Epithelial cell of prostate (primary cell): Measurements from ENCODE around the gene ENTPD7.
"Not testable (repeated sequence)": the region's sequence is repeated elsewhere in the genome, so short reads cannot be mapped to it uniquely, and the experiment has no call there.

Source experiments
- DNase-seq: peaks from one replicate; pipeline ENCODE4 v3.0.0-alpha.2; 2011; ENCODE audit warnings: low read depth, low spot score
- H3K27ac ChIP-seq: fragments of 450-650 bp; 2 replicates; pipeline ENCODE4 v1.5.1; 2017; ENCODE audit warnings: mild to moderate bottlenecking

ENTPD7 gene

DNA sequence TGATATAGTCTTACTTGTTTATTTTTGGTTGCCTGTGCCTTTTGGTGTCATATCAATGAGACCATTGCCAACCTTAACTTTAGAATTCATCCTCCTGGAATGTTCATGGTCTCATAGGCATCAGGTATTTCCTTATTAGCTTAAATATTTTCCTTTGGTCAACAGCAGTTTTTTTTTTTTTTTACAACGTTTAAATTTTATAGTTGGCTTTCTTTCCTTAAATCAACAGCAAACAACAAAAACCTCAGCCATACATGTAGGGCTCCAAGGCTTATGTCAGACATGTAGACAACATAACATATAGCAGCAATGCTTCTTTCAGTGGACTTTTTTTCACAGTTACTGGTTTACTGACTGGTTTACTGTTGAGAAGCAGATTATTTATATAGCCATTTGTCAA is 22.7 kb downstream of the ENTPD7 start:
- H3K27ac ChIP-seq: peak overlapping the region; percentile 55
- no peak for DNase-seq

DNA sequence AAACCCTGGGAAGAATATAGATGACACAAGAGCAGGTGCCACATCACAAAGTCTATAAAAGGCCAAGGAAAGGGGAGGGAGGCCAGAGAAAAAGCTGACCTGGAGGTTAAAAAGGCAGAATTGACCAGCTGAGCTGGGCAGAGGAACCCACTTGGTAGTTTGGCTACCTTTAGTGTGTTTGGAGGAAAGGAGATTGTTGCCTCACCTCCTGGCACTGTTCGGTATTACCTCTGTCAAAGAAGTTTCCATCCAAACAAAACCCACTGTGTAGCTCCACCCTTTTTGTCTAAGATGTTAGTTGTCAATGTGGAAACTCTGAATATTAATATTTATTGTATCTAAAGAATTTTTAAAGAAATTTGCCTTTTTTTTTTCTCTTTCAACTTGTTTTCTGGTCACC is 23.4 kb downstream of the ENTPD7 start:
- peak overlapping the region; percentile 55 for H3K27ac ChIP-seq
- no peak for DNase-seq

DNA sequence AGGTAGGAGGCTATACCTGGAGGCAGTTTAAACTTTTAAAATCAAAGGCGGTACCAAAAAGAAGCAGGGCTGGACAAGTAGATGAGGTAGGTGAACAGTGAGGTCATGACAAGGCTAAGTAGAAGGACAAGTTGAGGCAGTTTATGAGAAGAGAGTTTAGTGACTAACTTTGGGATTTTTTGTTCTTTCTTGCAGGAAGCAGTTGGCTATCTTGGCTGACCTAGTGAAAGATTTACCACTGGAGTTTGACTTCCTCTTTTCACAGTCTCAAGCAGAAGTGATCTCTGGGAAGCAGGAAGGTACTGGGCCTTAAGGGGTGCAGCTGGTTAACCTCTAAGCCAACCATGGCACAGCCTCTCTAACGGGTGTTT is 26.3 kb downstream of the ENTPD7 start:
- H3K27ac ChIP-seq: peak overlapping the region; percentile 79
- DNase-seq: peak; percentile 86

DNA sequence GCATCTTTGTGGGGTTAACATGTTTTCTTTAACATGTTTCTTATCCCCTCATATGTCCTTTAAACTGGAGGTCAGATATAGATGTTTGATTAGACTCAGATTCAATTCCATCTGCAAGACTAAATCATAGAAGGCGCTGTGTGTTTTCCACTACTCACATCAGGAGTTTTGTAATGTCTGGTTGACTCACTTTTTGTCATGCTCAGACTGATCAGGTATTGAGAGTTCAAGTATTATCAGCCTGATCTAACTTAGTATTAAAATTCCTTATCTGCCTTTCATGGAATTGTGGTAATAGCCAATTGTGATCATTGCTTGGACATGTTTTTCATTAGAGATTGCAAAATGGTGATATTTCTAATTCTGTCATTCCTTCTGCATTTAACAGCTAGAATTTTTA is 30.2 kb downstream of the ENTPD7 start:
- no peak for DNase-seq
- peak overlapping the region; percentile 10 for H3K27ac ChIP-seq

DNA sequence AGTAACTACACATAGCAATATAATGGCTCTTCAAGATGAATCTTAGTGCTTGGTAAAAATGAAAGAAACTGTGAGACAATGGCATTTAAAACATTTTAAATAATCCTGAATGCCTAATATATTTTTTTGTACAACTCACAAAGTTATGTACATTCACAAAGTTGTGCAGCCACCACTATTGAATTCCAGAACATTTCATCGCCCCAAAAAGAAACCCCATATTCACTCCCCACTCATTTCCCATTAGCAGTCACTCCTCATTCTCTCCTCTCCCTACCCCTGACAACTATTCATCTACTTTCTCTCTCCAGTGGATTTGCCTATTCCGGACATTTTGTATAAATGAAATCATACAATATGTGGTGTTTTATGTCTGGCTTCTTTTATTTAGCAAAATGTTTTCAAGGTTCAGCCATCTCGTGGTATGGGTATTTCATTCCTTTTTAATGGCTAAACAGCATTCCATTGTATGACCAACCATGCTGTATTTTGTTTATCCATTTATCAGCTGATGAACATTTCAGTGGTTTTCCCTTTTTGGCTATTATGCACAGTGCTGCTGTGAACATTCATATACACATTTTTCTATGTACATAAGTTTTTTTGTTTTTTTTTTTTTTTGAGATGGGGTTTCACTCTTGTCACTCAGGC is 34.7 kb downstream of the ENTPD7 start:
- no peak overlapping the region for H3K27ac ChIP-seq

DNA sequence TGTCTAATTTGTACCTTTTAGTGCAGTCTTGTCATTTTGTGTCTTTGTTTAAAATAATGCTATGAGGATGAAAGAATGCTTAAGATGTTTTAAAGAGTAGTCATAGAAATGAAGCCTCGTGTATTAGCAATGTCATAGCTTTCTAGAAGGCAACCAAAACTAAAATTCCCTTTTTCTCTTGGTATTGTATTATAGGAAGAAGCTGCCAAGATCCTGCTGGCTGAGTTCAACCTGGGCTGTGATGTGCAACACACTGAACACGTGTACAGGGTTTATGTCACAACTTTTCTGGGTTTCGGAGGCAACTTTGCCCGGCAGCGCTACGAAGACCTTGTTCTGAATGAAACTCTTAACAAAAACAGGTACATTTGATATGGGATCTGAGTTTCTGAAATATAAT is 36.5 kb downstream of the ENTPD7 start:
- no peak for DNase-seq
- no peak overlapping the region for H3K27ac ChIP-seq

More for the DNA sequence above, 34.7 kb downstream of the ENTPD7 start:
- DNase-seq: no peak

DNA sequence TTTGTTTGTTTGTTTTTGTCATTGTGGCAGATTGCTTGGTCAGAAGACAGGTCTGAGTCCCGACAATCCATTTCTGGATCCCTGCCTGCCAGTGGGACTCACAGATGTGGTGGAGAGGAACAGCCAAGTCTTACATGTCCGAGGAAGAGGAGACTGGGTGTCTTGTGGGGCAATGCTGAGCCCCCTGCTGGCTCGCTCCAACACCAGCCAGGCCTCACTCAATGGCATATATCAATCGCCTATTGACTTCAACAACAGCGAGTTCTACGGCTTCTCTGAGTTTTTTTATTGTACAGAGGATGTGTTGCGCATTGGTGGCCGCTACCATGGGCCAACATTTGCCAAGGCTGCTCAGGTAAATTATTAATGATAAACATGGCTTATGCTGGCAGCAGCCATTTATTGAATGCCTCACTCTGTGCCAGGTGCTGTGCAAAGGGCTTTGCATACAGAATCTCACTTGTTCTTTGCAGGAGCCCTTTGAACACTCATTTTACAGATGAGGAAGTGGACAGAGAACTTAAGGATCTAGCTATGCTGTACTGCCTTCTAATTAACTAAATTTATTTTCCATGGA is 39.3 kb downstream of the ENTPD7 start:
- no peak overlapping the region for H3K27ac ChIP-seq
- DNase-seq: no peak

DNA sequence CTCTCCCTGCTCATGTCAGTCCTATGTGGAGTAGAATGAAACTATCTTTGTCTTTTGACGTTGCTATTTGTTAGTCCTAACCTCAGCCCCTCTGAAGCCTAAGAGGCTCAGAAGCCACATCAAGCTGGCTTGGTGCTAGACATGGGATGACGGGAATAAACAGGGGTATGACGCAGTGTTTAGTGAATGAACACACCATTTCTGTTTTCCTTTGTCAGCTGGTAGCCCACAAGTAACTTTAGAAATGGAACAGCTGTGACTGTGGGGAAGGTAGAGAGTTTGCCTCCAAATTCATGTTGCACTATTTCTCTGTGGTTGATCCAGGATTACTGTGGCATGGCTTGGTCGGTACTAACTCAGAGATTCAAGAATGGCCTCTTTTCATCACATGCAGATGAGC is 41.3 kb downstream of the ENTPD7 start:
- no peak overlapping the region for H3K27ac ChIP-seq
- DNase-seq: no peak

DNA sequence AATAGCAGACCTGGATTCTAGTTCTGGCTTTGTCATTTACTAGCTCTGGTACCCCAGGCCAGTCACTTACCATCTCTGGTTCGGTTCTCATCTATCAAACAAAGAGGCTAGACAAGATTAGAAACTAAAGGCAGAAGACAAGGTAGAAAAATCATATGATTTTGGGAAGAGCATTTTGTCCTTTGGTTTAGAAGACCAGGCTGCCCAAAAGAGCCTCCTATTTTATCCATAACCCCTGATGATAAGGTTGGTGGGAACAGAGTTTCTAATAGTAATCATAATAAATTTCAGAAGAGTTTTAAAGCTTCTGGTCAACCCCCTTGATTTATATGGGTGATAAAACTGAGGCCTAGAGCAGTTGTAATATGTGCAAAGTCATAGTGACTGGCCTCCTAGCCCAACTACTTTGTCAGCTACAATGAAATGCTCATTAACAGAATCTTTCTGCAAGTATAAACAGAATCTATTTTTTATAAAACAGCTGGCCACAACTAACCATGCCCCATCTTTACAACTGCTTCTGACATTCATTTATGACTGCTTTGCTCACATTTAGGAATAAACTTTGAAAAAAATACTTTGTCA is 49.2 kb downstream of the ENTPD7 start:
- DNase-seq: no peak
- peak overlapping the region; percentile 8 for H3K27ac ChIP-seq

DNA sequence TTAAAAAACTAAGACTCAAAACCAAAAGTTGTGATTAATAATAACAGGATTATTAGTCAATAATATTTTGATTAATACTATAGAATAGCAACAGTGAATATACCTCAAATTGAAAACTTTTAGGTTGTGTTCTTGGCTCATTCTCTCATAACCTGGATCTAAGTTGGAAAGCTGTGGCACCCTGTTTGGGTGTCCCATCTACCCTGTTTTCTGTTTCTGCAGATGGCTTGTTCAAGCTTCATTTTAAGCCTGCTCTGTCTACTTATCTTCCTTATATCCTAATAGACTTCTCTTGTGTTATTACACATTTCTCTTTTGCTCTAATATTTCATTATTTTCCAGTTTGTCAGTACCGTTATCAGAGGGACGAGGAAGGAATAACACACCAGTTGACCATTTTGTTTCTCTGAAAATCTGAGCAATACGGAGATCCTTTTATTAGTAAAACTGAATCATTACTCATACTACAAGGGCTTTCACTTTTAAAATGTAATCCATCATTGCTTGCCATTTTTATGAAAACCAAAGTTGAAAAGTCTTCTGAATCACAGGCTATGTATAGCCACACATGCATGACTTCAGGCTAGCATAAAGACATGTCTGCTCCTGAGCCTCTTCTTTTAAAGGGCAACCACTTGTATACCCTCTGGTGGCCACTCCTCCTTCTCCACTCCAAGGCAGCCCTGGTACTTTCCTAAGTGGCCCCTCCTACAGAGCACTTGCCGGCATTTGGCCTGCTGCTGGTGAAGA is 50.3 kb downstream of the ENTPD7 start:
- DNase-seq: peak; percentile 45
- H3K27ac ChIP-seq: peak overlapping the region; percentile 8

DNA sequence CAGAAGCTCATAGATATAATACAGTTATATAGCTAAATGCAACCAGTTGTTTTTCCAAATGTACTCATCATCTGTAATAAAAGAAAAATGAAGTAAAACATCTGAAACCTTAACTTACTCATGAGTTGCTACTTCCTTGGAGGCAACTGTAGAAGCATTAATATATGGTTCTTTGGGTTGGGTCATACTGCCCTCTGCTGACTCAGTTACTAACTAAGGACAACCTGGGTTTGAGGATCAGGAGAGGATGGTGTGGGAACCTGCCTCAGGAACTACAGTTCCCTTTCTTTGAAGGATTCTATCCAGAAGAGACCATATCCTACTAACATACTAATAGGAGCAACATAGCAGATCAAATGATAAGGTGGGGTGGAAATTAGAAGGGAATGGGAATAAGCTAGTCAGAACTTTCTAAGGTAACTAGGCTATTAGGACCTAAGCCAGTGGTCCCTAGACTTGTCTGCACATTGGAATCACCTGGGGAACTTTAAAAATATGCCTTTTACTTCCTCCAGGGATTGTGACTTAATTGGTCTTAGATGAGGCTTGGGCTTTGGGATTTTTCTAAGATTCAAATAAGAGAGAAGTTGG is 51.9 kb downstream of the ENTPD7 start:
- no peak for DNase-seq

DNA sequence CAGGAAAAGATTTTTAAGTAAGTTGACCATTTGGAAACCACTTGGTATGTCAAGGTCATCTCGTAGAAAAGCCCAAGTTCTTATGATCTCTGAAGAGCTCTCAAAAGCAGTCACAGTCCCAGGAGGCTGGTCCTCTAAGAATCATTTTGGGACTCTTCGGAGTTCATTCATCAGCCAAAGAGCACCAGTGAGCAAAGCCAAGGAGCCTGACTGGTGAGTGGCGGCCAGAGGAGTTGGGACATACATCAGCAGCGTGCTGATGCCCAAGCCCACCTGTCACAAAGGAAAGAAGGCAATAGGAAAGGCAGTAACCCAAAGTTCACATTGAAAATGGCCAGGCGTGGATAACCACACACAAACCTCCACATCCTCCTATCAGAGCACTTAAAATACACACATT is 55.1 kb downstream of the ENTPD7 start:
- no peak overlapping the region for H3K27ac ChIP-seq
- no peak for DNase-seq

More for the DNA sequence above, 51.9 kb downstream of the ENTPD7 start:
- H3K27ac ChIP-seq: peak overlapping the region; percentile 2

DNA sequence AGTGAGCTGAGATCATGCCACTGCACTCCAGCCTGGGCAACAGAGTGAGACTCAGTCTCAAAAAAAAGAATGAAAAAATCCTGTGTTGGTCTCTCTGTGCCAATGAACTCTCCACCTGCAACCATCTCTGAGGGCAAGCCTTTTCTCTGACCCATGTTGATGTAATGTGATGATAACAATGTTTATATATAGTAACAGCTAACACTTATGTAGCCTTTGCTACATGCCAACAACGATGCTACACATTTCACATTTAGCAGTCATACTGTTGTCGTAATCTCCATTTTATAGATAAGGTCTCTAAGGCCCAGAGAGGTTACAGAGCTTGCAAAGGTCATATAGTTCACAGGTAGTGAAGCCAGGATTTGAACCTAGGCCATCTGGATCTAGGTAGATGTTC is 61.1 kb downstream of the ENTPD7 start:
- no peak for DNase-seq
- H3K27ac ChIP-seq: no peak overlapping the region

DNA sequence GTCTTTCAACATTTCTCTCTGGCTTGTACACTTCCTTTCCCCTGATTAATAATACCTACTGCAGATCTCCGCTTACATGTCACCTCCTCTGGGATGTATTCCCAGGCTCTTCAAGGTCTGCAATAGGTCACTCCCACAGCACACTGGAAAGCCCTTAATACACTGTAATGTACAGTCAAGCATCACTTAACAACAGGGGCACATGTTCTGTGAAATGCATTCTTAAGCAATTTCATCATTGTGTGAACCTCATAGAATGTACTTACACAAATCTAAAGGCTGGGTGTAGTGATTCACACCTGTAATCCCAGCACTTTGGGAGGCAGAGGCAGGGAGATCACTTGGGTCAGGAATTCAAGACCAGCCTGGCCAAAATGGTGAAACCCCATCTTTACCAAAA is 70.7 kb downstream of the ENTPD7 start:
- peak overlapping the region; percentile 90 for H3K27ac ChIP-seq
- DNase-seq: peak; percentile 61

DNA sequence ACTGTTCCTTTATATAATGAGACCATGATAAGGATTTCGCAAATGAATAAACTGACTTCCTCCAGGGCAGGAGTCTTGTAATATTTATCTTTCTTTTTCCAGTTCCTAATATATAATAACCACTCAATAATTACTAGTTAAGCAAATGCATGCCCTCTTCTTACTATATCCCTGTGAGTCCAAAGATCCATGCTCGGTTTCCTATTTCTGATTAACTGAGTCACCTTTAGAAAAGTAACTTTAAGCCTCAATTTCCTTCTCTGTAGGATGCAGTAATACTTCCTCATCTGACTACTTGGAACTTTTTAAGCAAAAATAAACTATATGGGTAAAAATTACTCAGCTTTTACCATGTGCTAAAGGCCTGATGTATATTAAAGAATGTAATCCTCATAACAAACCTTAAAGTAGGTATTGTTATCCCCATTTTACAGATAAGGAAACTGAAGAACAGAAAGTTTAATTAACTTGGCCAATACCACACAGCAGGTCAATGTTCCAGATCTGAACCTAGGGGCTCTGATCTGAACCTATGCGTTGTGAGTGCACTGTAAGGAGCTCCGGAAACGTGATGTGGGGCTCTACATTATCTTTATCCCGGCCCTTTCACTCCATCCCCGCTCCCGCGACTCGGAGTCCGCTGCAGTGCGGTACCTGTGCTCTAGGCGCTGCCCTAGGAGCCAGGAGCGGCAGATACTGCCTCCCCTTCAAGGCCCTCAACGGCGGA is 72.2 kb downstream of the ENTPD7 start:
- DNase-seq: no peak
- peak overlapping the region; percentile 90 for H3K27ac ChIP-seq

DNA sequence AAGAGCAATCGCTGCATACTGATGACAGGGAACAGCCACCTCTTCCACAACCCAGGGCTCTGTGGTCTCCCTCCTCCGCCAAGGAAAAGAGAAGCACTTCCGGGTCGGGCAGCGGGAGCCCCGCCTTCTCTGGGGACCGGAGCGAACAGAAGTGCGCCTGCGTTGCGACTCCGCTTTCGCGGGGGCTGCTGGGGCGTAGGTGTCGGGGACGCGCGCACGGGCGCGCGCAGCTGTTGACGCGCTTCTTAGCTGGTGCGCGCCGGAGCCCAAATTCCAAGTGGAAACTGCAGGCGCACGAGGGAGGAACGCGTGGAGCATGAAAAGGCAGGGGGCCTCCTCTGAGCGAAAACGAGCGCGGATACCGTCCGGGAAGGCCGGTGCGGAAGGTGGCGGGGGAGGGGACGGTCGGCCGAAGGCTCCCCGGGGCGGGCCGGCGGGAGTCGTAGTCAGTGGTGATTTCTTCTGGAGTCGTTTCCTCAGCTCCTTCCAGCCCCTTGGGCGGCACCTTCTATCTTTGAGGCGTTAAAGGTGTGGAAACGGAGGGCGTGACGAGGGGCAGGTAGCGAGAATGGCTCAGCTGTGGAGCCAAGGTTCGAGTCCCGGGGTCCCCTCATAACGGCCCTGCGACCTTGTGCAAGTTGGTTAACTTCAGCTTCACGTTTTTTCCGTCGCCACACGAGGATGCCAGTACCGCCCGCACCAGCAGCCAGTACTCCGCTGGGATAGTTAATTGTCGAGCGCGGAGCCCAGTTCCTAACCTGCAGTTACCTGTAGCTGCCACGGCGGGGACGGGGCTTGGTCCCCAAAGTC is 72.9 kb downstream of the ENTPD7 start, which contains the start of the genes COX15 and CUTC:
Gene COX15 (minus strand): TSS at position 95 of the 810 bp plus-strand sequence. CDS start 78 bp downstream, at position 17.
Gene CUTC (plus strand): TSS at position 202 of the 810 bp plus-strand sequence. CDS start 115 bp downstream, at position 317.
- H3K27ac ChIP-seq: peak within 1 kb of the TSS; percentile 90
- peak; percentile 75 for DNase-seq

DNA sequence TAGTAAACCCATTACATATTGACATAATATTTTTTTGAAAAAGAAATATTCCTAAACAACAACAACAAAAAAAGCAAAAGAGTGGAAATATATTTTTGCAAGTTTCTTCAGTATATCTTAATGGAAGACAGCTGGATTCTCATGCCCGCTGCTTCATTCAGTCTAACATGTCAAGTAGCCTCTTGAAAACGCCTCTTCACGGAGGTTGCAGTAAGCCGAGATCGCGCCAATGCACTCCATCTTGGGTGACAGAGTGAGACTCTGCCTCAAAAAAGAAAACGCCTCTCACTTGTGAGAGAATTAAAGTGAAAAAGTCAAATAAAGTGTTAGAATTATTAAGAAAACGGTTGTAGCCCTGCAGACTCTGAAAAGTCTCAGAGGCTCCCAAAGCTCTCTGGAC is 74.1 kb downstream of the ENTPD7 start:
- DNase-seq: no peak
- H3K27ac ChIP-seq: peak overlapping the region; percentile 90

DNA sequence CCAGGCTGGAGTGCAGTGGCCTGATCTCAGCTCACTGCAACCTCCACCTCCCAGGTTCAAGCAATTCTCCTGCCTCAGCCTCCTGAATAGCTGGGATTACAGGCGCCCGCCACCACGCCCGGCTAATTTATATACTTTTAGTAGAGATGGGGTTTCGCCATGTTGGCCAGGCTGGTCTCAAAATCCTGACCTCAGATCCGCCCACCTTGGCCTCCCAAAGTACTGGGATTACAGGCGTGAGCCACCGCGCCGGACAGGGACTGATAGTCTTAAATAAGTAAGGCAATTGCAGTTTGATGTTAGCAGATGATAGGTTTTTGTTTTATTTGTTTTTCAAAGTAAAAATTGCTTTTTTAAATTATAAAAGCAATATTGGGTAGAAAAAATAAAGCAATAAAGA is 74.8 kb downstream of the ENTPD7 start:
- H3K27ac ChIP-seq, DNase-seq: not testable (repeated sequence)

DNA sequence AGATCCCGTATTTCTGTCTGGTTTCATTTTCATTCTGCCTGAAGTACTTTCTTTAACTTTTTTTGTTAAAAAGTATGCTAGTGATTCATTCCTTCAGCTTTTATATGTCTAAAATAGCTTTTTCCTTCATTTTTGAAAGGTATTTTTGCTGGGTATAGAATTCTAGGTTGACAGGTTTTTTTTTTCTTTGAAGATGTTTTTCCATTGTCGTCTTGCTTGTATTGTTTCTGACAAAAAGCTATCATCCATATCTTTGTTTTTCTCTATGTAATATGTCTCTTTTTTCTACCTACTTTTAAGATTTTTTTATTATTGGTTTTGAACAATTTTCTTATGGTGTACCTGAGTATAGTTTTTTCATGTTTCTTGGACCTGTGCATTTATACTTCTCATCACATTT is 81.0 kb downstream of the ENTPD7 start:
- DNase-seq: no peak
- H3K27ac ChIP-seq: no peak overlapping the region
